WERI-Rb-1 (cell line): Measurements from ENCODE around the gene ARHGAP27.

ENCODE experiments used
- DNase-seq: peaks from one replicate; pipeline ENCODE4 v3.0.0-alpha.2; 2020
- H3K27ac ChIP-seq: fragments of 250-450 bp; sonication (Bioruptor Pico); 2 replicates; pipeline ENCODE4 v1.5.1; 2020; ENCODE audit warnings: mild to moderate bottlenecking, moderate library complexity
- H3K27me3 ChIP-seq: fragments of 250-450 bp; sonication (Bioruptor Pico); 2 replicates; pipeline ENCODE4 v1.5.1; 2021; ENCODE audit warnings: mild to moderate bottlenecking, low read depth, moderate library complexity; ENCODE audit not compliant: insufficient read depth, severe bottlenecking
- H3K36me3 ChIP-seq: fragments of 250-450 bp; sonication (Bioruptor Pico); 2 replicates; pipeline ENCODE4 v1.5.1; 2020; ENCODE audit warnings: mild to moderate bottlenecking, moderate library complexity
- H3K4me3 ChIP-seq: 2 replicates; pipeline ENCODE4 v1.5.1; 2011; ENCODE audit warnings: low read depth, mild to moderate bottlenecking, control low read depth, low read length
- H3K9me3 ChIP-seq: fragments of 250-450 bp; sonication (Bioruptor Pico); 2 replicates; pipeline ENCODE4 v1.5.1; 2021; ENCODE audit warnings: mild to moderate bottlenecking, moderate library complexity; ENCODE audit not compliant: severe bottlenecking
- CTCF ChIP-seq: IDR thresholded peaks from 2 replicates; pipeline ENCODE4 v1.5.1; 2011; ENCODE audit warnings: low read depth, mild to moderate bottlenecking, control low read depth, inconsistent platforms, low read length

ARHGAP27 gene

DNA sequence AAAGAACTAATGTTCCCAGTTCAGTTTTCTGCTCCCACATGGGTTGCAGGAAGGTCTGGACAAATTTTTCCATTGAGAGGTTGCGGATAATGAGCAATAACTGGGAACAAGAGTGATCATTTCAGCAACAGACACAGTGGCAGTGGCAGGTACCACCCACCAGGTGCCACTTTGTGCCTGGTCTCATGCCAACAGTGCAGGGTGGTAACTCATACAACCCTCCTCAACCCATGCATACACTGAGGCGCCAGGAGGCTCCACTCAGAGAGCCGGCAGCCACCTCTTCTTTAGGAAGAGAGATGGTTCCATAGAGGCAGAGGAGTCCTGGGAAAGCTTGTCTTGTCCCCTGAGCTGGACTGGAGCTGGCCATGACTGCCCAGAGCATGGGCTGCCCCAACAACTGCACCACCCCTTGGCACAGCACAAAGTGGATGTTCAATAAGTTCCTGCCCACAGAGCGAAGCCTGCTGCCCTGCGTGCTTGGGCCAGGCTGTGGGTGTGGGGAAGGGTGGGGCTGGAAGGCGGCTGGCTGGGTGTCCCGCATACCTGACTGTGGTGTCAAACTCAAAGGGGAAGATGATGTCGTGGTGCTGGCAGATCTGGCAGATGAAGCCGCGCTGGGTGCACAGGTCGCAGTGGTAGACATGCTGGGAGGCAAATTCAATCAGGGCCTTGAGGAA, 6.4 kb upstream of the ARHGAP27 start:
- no peak for DNase-seq

DNA sequence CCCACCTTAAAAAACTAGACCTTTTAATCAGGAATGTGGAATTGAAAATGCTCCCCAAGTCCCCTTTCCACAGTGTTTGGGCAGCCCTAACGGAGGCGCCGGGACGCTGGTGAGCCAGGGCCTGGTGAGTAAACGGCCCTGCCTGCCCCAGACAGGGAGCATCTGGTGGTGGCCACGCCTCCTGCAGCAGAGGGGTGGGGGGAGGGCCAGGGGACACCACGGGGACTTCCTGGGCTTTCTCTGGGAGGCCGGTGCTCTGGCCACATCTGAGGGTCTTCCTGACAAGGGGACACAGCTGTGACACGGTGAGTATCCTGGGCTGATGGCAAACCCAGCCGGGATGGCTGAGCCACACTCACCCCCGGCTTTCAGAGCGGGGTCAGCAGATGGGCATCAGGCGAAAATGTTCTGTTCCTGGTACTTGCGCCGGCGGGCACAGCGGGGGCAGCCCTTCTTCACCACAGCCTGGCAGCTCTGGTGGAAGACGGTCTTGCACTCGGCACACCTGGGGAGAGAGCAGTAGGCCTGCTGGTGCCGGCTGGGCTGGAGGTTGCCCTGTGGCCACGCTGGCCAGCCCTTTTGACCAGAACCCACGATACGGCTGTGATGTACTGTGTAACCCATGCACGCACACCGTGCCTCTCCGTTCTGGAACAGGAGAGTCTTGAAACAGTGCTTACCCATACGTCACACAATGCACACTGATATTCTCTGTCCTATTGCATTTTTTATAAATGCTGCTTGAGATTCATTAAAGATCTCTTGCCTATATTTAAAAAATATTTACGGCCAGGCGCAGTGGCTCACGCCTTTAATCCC, 5.0 kb upstream of the ARHGAP27 start:
- Histone ChIP-seq H3K36me3 (peaks cover 8% of the 10 kb centered on the region; the same call in 1 of the 2 replicates), H3K9me3 (no peaks in the 10 kb centered on the region), H3K27ac (peak overlapping the region; percentile 61), H3K27me3 (peaks cover 2% of the 10 kb centered on the region), H3K4me3 (no peak overlapping the region)
- no peak for DNase-seq
- no peak for TF ChIP-seq CTCF

More for the DNA sequence above, 6.4 kb upstream of the ARHGAP27 start:
- Histone ChIP-seq H3K9me3 (no peaks in the 10 kb centered on the region), H3K27me3 (no peaks in the 10 kb centered on the region), H3K4me3 (no peak overlapping the region), H3K36me3 (peaks cover 8% of the 10 kb centered on the region; the same call in 1 of the 2 replicates), H3K27ac (no peak overlapping the region)
- no peak for TF ChIP-seq CTCF

- no peak for DNase-seq
- Histone ChIP-seq H3K9me3 (no peaks in the 10 kb centered on the region), H3K27ac (peak overlapping the region; percentile 61), H3K27me3 (peaks cover 5% of the 10 kb centered on the region), H3K36me3 (peaks cover 8% of the 10 kb centered on the region; the same call in 1 of the 2 replicates), H3K4me3 (no peak overlapping the region)
- no peak for TF ChIP-seq CTCF
These were observed 4.2 kb upstream of the ARHGAP27 start for GRCh38 chr17:45436625-45437464.

DNA sequence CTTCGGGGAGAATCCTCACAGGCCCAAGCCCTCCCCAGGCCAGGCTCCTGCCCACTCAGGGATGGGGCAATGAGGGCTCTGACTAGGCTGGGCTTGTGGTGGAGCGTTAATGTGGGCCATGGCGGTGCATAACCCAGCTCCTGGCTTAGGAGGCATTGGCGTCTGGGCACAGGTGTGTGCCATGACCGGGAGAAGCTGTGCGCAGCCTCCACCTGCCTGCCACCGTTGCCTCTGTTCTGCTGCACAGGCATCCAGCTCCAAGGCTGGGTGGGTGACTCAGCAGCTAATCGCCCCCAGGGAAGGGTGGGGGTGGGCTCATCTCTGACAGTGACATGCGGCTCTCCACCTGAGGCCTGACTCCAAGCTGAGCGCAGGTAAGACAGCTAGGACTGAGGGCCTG, 3.5 kb upstream of the ARHGAP27 start:
- peaks cover 8% of the 10 kb centered on the region; the same call in 1 of the 2 replicates for H3K36me3 ChIP-seq
- H3K4me3 ChIP-seq, result no peak overlapping the region
- no peak for DNase-seq
- H3K27ac ChIP-seq, result no peak overlapping the region
- H3K27me3 ChIP-seq, result peaks cover 11% of the 10 kb centered on the region
- TF ChIP-seq CTCF, result no peak
- H3K9me3 ChIP-seq, result no peaks in the 10 kb centered on the region

DNA sequence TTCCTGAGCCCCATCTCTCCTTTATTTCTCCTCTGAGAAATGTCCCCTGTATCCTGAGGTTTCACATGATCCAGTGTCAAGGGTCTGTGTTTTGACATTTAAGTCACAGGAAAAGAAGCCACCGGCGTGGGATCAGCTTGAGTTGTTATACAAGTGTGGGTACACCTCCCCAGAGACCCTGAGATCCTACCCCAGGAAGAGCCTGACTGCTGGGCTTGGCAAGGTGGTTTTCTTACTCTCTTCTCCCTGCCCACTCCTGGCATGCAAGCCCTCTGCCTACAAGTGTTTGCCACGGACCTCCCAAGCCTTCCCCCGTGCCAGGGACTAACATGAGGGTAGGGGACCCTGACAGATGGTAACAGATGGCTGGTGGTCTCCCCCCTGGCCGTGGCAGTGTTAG, 2.8 kb upstream of the ARHGAP27 start:
- Histone ChIP-seq H3K27ac (no peak overlapping the region), H3K9me3 (no peaks in the 10 kb centered on the region), H3K27me3 (peaks cover 18% of the 10 kb centered on the region), H3K4me3 (no peak overlapping the region), H3K36me3 (peaks cover 8% of the 10 kb centered on the region; the same call in 1 of the 2 replicates)
- no peak for TF ChIP-seq CTCF
- no peak for DNase-seq
